GM13977 (cell line): ENCODE results near the gene IL34.

ENCODE experiments used
- DNase-seq: peaks from one replicate; pipeline ENCODE4 v3.0.0; 2012; ENCODE audit warnings: low spot score
- CTCF ChIP-seq: IDR thresholded peaks from 2 replicates; pipeline ENCODE4 v1.5.1; 2012; ENCODE audit warnings: mild to moderate bottlenecking, control low read depth; ENCODE audit not compliant: insufficient read depth; ENCODE audit errors: extremely low read depth, missing control alignments
- in situ Hi-C: fragments of 300-500 bp; cut with MboI; formaldehyde crosslinking; loops from one replicate; pipeline ENCODE4 v1.12.0; 2022; ENCODE audit warnings: low sequenced_read_pairs, low pct_unique_long_range_greater_than_20kb, mixed read lengths, inconsistent platforms; ENCODE audit not compliant: unreplicated experiment

Gene IL34

GRCh38 chr16:70709457-70709856 is 63.1 kb downstream of the IL34 start:
- no peak for TF ChIP-seq CTCF
- DNase-seq = no peak
- in situ Hi-C loops = no loop called here

- no peak for DNase-seq
- in situ Hi-C loops = no loop called here
- TF ChIP-seq CTCF = no peak
These were observed 63.6 kb downstream of the IL34 start for GRCh38 chr16:70709942-70710341.
